OCI-LY7 (cell line): ENCODE measurements around the gene HBM.

ENCODE experiments used
- EZH2phosphoT487 ChIP-seq: fragments of 200-600 bp; sonication (generic); IDR thresholded peaks from 2 replicates; pipeline ENCODE4 v1.6.1; 2018; ENCODE audit warnings: low read depth, borderline replicate concordance, mild to moderate bottlenecking, mixed run types, antibody characterized with exemption, low read length, moderate library complexity, mixed read lengths
- TF ChIP-seq, protein P1 (sequence below): fragments of 200-600 bp; sonication (generic); conservative IDR thresholded peaks from 2 replicates; pipeline ENCODE4 v1.5.1; 2014; ENCODE audit warnings: mild to moderate bottlenecking, antibody characterized with exemption, low read length, moderate library complexity, mixed read lengths

DNA sequence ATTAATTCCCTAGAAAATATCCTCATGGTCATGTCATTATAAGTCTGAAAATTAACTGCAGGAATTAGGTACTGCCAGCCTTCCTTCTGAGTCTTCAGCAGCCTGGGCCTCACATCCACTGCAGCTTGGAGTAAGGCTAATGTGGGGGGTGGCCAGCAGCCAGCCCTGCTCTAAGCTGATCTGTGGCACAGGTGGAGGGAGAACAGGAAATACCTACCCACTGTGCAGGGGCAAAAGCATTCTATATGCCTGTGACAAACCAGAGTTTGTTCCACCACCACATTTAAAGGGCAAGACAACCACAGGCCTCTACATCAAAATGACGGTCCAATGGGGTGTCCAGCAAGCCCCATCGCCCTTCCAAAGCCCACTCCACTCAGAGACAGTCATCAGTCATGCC lies 36.7 kb upstream of the HBM start:
- TF ChIP-seq, protein P1, sequence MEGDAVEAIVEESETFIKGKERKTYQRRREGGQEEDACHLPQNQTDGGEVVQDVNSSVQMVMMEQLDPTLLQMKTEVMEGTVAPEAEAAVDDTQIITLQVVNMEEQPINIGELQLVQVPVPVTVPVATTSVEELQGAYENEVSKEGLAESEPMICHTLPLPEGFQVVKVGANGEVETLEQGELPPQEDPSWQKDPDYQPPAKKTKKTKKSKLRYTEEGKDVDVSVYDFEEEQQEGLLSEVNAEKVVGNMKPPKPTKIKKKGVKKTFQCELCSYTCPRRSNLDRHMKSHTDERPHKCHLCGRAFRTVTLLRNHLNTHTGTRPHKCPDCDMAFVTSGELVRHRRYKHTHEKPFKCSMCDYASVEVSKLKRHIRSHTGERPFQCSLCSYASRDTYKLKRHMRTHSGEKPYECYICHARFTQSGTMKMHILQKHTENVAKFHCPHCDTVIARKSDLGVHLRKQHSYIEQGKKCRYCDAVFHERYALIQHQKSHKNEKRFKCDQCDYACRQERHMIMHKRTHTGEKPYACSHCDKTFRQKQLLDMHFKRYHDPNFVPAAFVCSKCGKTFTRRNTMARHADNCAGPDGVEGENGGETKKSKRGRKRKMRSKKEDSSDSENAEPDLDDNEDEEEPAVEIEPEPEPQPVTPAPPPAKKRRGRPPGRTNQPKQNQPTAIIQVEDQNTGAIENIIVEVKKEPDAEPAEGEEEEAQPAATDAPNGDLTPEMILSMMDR = no peak
- TF ChIP-seq EZH2phosphoT487 = no peak
